Smooth muscle cell (in vitro differentiated cells): ENCODE data around the gene SNW1. TPM values are rescaled to one million over a fixed set of nuclear protein-coding genes. Genes with fewer than 3 reads are reported as not detected.

Experiments
- DNase-seq: peaks from one replicate; lab custom pipeline; 2025; ENCODE audit not compliant: unreplicated experiment; lab: John Stamatoyannopoulos, UW
- H2AFZ ChIP-seq: fragments of 200-600 bp; sonication (generic); 2 replicates; pipeline ENCODE4 v1.6.0; 2016; ENCODE audit warnings: antibody characterized with exemption, low read depth, mild to moderate bottlenecking
- H3F3A ChIP-seq: fragments of 200-600 bp; sonication (generic); 2 replicates; pipeline ENCODE4 v1.6.0; 2017; ENCODE audit warnings: antibody characterized with exemption, low read depth
- H3K27ac ChIP-seq: fragments of 200-600 bp; sonication (generic); 2 replicates; pipeline ENCODE4 v1.5.1; 2016; ENCODE audit warnings: low read depth, mild to moderate bottlenecking
- H3K27me3 ChIP-seq: fragments of 200-600 bp; sonication (generic); 2 replicates; pipeline ENCODE4 v1.6.1; 2016; ENCODE audit warnings: low read depth, mild to moderate bottlenecking
- H3K36me3 ChIP-seq: fragments of 200-600 bp; sonication (generic); 2 replicates; pipeline ENCODE4 v1.5.1; 2016; ENCODE audit warnings: low read depth
- H3K4me1 ChIP-seq: fragments of 200-600 bp; sonication (generic); 2 replicates; pipeline ENCODE4 v1.5.1; 2016; ENCODE audit warnings: low read depth
- H3K4me2 ChIP-seq: fragments of 200-600 bp; sonication (generic); 2 replicates; pipeline ENCODE4 v1.6.0; 2016; ENCODE audit warnings: mild to moderate bottlenecking
- H3K4me3 ChIP-seq: fragments of 200-600 bp; sonication (generic); 2 replicates; pipeline ENCODE4 v1.5.1; 2016; ENCODE audit warnings: mild to moderate bottlenecking
- H3K79me2 ChIP-seq: fragments of 200-600 bp; sonication (generic); 2 replicates; pipeline ENCODE4 v1.6.0; 2016; ENCODE audit warnings: low read depth, mild to moderate bottlenecking
- H3K9ac ChIP-seq: fragments of 200-600 bp; sonication (generic); 2 replicates; pipeline ENCODE4 v1.6.0; 2016; ENCODE audit warnings: low read depth
- H3K9me3 ChIP-seq: fragments of 200-600 bp; sonication (generic); replicated peaks from 2 replicates; pipeline ENCODE4 v1.5.1; 2016; ENCODE audit warnings: low read depth
- H4K20me1 ChIP-seq: fragments of 200-600 bp; sonication (generic); 2 replicates; pipeline ENCODE4 v1.6.0; 2016; ENCODE audit warnings: low read depth
- WGBS: methylation state at CpG from one replicate; pipeline ENCODE4 v1.1.7; 2016; ENCODE audit warnings: low lambda C conversion rate; 5-methylcytosine and 5-hydroxymethylcytosine counted together
- polyA plus RNA-seq: library from polyadenylated mRNA; unstranded; fragments of >200 nt; fragmentation: Nextera tagmentation; extraction: Ambion mirVana; gene quantifications from 2 replicates; pipeline ENCODE4 v1.2.1, GENCODE V29; 2016
- total RNA-seq: library from RNA; depleted of rRNA; stranded (reverse); fragments of >200 nt; gene quantifications from 2 replicates; pipeline ENCODE4 v1.2.3, GENCODE V29; 2014
- TF ChIP-seq, protein P1 (sequence below): fragments of 200-600 bp; sonication (generic); IDR thresholded peaks from 2 replicates; pipeline ENCODE4 v1.5.1; 2017; ENCODE audit warnings: borderline replicate concordance, mild to moderate bottlenecking, antibody characterized with exemption; ENCODE audit not compliant: insufficient read depth, poor library complexity, severe bottlenecking

Gene SNW1
- total and polyA plus RNA-seq, 2 experiments from 2014 or later, result 51.6 to 58.4 TPM

DNA sequence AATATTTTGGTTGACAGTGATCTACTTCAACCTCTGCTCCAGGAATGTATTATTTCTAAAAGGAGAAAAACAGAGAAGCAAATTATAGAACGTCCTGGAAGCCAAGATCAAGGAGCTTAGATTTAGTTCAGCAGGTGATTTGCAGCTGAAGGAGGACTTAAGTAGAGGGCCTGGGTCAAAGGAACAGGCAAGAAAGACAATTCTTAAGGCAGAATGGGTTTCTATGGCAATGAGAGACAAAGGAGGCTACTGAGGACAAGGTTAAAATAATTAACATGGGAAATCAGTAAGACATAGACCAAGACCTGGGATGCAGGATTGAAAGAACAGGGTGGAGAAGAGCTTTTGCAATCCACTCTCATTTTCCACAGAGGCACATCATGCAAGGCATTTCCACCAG lies 2.4 kb upstream of the SNW1 start:
- H3K4me3 ChIP-seq, result no peak overlapping the region
- DNase-seq, result no peak
- no peak overlapping the region for H3K27ac ChIP-seq
- peaks cover 18% of the 10 kb centered on the region for H4K20me1 ChIP-seq
- peaks cover 7% of the 10 kb centered on the region for H3K4me1 ChIP-seq
- no peak overlapping the region for H3K4me2 ChIP-seq
- TF ChIP-seq, protein P1, sequence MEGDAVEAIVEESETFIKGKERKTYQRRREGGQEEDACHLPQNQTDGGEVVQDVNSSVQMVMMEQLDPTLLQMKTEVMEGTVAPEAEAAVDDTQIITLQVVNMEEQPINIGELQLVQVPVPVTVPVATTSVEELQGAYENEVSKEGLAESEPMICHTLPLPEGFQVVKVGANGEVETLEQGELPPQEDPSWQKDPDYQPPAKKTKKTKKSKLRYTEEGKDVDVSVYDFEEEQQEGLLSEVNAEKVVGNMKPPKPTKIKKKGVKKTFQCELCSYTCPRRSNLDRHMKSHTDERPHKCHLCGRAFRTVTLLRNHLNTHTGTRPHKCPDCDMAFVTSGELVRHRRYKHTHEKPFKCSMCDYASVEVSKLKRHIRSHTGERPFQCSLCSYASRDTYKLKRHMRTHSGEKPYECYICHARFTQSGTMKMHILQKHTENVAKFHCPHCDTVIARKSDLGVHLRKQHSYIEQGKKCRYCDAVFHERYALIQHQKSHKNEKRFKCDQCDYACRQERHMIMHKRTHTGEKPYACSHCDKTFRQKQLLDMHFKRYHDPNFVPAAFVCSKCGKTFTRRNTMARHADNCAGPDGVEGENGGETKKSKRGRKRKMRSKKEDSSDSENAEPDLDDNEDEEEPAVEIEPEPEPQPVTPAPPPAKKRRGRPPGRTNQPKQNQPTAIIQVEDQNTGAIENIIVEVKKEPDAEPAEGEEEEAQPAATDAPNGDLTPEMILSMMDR, result no peak
- H2AFZ ChIP-seq, result no peak overlapping the region
- H3K79me2 ChIP-seq, result peaks cover 22% of the 10 kb centered on the region
- 53% methylated on average over 1 of the region's 1 CpG for WGBS
- no peaks in the 10 kb centered on the region for H3K9me3 ChIP-seq
- H3K36me3 ChIP-seq, result no peaks in the 10 kb centered on the region
- no peak overlapping the region for H3K9ac ChIP-seq
- H3K27me3 ChIP-seq, result no peaks in the 10 kb centered on the region
- no peaks in the 10 kb centered on the region for H3F3A ChIP-seq

GRCh38 chr14:77761205-77761931 lies 412 bp upstream of the SNW1 start:
- H3K9ac ChIP-seq, result peak overlapping the region; percentile 95
- 3% methylated on average over 24 of the region's 24 CpGs for WGBS
- H4K20me1 ChIP-seq, result peaks cover 33% of the 10 kb centered on the region
- no peaks in the 10 kb centered on the region for H3K36me3 ChIP-seq
- peak overlapping the region; percentile 93 for H2AFZ ChIP-seq
- peak overlapping the region; percentile 85 for H3K4me3 ChIP-seq
- TF ChIP-seq, protein P1, result peak; percentile 16
- H3K4me2 ChIP-seq, result peak overlapping the region; percentile 86
- peaks cover 40% of the 10 kb centered on the region for H3K79me2 ChIP-seq
- H3K4me1 ChIP-seq, result peaks cover 7% of the 10 kb centered on the region
- H3F3A ChIP-seq, result no peaks in the 10 kb centered on the region
- H3K27ac ChIP-seq, result peak overlapping the region; percentile 91
- no peak for DNase-seq
- no peaks in the 10 kb centered on the region for H3K9me3 ChIP-seq
- H3K27me3 ChIP-seq, result no peaks in the 10 kb centered on the region

DNA sequence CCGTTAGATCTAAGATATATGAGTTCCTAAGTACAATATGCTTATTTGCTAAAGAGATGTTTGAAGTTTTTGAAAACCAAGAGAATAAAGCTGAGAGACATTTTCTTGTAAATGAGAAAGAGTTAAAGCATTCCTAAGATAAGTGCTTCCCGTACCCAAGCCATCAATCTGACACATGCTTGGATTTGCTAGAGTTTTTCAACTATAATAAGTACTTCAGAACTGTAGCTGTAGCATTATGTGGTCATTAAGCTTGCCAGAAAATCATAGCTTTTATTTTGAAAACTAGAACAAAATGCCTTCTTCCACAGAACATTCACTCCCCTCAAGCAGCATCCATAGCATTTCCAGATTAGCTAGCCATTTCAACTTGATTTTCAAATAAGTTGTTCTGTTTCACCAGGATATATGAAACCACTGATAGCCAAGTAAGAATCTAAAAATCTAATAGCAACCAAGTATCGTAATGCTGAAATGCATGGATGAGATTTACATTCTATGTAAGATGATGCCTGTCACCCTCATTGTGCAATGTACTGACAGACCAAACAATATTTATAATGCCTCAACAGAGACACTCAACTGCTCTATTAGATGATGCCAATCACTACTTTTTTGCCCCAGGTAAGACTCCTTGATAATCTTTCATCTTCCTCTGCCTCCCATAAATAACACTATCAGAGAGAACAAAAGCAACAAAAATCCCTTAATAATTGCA lies 8.0 kb downstream of the SNW1 start:
- H4K20me1 ChIP-seq, result peaks cover 64% of the 10 kb centered on the region
- H3K4me3 ChIP-seq, result no peak overlapping the region
- TF ChIP-seq, protein P1, result no peak
- no peaks in the 10 kb centered on the region for H3F3A ChIP-seq
- peaks cover 24% of the 10 kb centered on the region for H3K36me3 ChIP-seq
- no peaks in the 10 kb centered on the region for H3K9me3 ChIP-seq
- H2AFZ ChIP-seq, result no peak overlapping the region
- H3K27me3 ChIP-seq, result no peaks in the 10 kb centered on the region
- H3K27ac ChIP-seq, result no peak overlapping the region
- peaks cover 38% of the 10 kb centered on the region for H3K79me2 ChIP-seq
- no peak overlapping the region for H3K9ac ChIP-seq
- DNase-seq, result no peak
- 73% methylated on average over 3 of the region's 3 CpGs for WGBS
- H3K4me1 ChIP-seq, result no peaks in the 10 kb centered on the region
- no peak overlapping the region for H3K4me2 ChIP-seq
